Measurements from ENCODE around the gene MSI2. TPM values are rescaled to one million over a fixed set of nuclear protein-coding genes. Genes with fewer than 3 reads are reported as not detected.
A peak's percentile ranks its signal among the peaks of the same experiment; 100 is the strongest.

Gene MSI2
- total and polyA plus RNA-seq, 2 donors (not counting 1 experiment from before 2014, with no cell fraction given): 16.1 to 196 TPM

DNA sequence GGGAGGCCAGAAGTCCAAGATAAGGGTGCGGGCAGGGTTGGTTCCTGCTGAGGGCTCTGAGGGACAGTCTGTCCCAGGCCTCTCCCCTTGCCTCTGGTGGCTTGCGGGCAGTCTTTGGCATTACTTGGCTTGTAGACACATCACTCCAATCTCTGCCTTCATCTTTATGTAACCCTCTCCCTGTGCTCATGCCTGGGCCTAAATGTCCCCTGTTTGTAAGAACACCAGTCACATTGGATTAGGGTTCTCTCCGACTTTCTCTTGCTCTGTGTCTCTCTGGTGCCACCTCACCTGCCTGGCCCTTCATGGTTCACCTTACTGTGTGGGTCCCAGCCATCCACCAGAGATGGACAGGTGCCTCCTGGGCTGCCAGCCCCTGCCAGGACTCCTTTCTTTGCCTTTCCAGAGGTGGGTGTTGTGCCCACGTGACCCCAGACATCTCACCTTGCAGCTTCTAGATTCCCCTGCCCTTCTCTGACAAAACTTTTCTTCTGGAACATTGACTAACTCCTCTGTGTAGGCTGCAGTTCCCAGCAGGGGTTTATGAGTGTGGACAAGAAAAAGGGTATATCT lies 205.8 kb downstream of the MSI2 start:
- H3K4me3 ChIP-seq (ENCODE audit: control extremely low read depth in 1 of 5, extremely low read depth in 1 of 5, insufficient read depth in 1 of 5, low read depth in 2 of 5, low read length in 4 of 5): no peak overlapping the region
- no peak overlapping the region for H3K4me2 ChIP-seq (replicated peaks; ENCODE audit: low read depth, low read length, poor library complexity, severe bottlenecking)
- ATAC-seq (ENCODE audit: low read depth) (no peak), DNase-seq (no peak)
- H3K4me3 Mint-ChIP-seq: no peak overlapping the region
- WGBS (ENCODE audit: insufficient coverage): 88% methylated on average over 3 of the region's 4 CpGs
- H4K20me1 ChIP-seq (ENCODE audit: control insufficient read depth, insufficient read depth, low read length, poor library complexity, severe bottlenecking): peaks cover 40% of the 10 kb centered on the region
- H2AFZ ChIP-seq (ENCODE audit: insufficient read depth, low read depth, low read length, poor library complexity, severe bottlenecking): no peak overlapping the region
- H3K36me3 ChIP-seq (replicated peaks in 1 of 2; ENCODE audit: control extremely low read depth in 1 of 2, control insufficient read depth in 1 of 2, extremely low read depth in 1 of 2, insufficient read depth in 2 of 2, low read length in 1 of 2): no peaks in the 10 kb centered on the region
- POLR2A ChIA-PET: interaction anchor here (0.7 kb wide), 1 partner anchor 105 kb away, joined by 3 read pairs; no protein-coding TSS in a partner anchor
- H3K79me2 ChIP-seq (ENCODE audit: control insufficient read depth, insufficient read depth, low read length): peaks cover 67% of the 10 kb centered on the region
- H3K9me3 ChIP-seq (ENCODE audit: control extremely low read depth in 1 of 3, control insufficient read depth in 2 of 3, insufficient read depth in 1 of 3, low read length in 2 of 3): peaks cover 0 to 3% (median 0%) of the 10 kb centered on the region in 3 donors
- no peaks in the 10 kb centered on the region for H3K9me3 Mint-ChIP-seq (ENCODE audit: insufficient read depth)
- no peaks in the 10 kb centered on the region for H3K27me3 ChIP-seq (replicated peaks in 1 of 4; ENCODE audit: control extremely low read depth in 1 of 4, control insufficient read depth in 3 of 4, insufficient read depth in 4 of 4, low read length in 3 of 4)
- no peak overlapping the region for H3K9ac ChIP-seq (ENCODE audit: low read length)
- TF ChIP-seq EZH2 (IDR thresholded peaks at IDR 0.05; ENCODE audit: borderline replicate concordance, insufficient read depth, low read depth, low read length, poor library complexity, severe bottlenecking): no peak
- TF ChIP-seq, protein P1, sequence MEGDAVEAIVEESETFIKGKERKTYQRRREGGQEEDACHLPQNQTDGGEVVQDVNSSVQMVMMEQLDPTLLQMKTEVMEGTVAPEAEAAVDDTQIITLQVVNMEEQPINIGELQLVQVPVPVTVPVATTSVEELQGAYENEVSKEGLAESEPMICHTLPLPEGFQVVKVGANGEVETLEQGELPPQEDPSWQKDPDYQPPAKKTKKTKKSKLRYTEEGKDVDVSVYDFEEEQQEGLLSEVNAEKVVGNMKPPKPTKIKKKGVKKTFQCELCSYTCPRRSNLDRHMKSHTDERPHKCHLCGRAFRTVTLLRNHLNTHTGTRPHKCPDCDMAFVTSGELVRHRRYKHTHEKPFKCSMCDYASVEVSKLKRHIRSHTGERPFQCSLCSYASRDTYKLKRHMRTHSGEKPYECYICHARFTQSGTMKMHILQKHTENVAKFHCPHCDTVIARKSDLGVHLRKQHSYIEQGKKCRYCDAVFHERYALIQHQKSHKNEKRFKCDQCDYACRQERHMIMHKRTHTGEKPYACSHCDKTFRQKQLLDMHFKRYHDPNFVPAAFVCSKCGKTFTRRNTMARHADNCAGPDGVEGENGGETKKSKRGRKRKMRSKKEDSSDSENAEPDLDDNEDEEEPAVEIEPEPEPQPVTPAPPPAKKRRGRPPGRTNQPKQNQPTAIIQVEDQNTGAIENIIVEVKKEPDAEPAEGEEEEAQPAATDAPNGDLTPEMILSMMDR (IDR thresholded peaks at IDR 0.05): no peak
- intact Hi-C loops (cut with micrococcal nuclease): no loop called here
- H3K4me1 ChIP-seq (ENCODE audit: control insufficient read depth in 2 of 2, insufficient read depth in 2 of 2, low read length in 2 of 2): peaks cover 19 to 36% of the 10 kb centered on the region in 2 donors
- peaks cover 71% of the 10 kb centered on the region for H3K4me1 Mint-ChIP-seq
- CTCF ChIA-PET: interaction anchor here (1.2 kb wide), 1 partner anchor 10 kb away, joined by 3 read pairs; no protein-coding TSS in a partner anchor
- H3K27me3 Mint-ChIP-seq: no peaks in the 10 kb centered on the region
- H3K27ac Mint-ChIP-seq: no peak overlapping the region
- H3K27ac ChIP-seq (ENCODE audit: low read length in 2 of 2): no peak overlapping the region

DNA sequence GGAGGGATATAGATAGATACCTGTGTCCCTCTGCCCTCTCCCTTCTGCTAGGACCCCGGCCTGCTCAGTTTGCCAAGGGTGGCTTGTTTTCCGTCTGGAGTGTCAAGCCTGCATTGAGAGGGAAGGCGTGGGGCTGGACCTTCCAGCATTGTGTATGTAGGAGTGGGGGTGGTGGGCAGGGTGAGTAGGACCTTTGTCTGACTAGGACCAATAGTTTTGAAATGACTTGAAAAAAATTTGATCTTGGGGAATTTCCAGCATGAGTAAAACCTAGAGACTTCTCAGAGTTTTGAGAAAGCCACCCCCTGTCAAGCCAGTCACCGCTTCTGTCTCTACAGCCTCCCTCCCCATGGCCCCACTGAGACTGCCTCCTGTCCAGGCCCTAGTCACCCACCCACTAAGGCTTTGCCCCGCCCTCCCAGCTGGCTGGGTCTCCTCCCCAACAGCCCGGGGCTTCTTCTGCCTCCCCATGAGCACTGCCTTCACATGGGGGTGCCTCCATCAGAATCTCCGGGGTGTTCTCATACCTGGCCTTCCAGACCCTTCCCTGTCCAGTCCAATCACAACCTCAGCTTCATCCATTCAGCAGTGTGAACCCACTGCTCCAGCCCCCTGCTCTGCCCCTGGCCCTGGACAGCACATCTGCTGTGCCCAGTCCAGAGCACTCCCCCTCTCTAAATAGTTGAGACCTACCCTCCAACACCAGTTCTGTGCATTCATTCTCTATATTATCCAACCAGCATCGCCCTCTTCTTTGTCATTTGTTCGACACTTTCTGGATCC lies 207.0 kb downstream of the MSI2 start:
- H3K27ac ChIP-seq (ENCODE audit: low read length in 2 of 2): no peak overlapping the region
- H3K4me1 Mint-ChIP-seq: peaks cover 79% of the 10 kb centered on the region

More for the DNA sequence above, 207.0 kb downstream of the MSI2 start:
- H3K27me3 ChIP-seq (replicated peaks in 1 of 4; ENCODE audit: control extremely low read depth in 1 of 4, control insufficient read depth in 3 of 4, insufficient read depth in 4 of 4, low read length in 3 of 4): no peaks in the 10 kb centered on the region
- ATAC-seq (ENCODE audit: low read depth) (peak; percentile 75), DNase-seq (no peak)
- H3K4me2 ChIP-seq (replicated peaks; ENCODE audit: low read depth, low read length, poor library complexity, severe bottlenecking): no peak overlapping the region
- H3K4me3 ChIP-seq (ENCODE audit: control extremely low read depth in 1 of 5, extremely low read depth in 1 of 5, insufficient read depth in 1 of 5, low read depth in 2 of 5, low read length in 4 of 5): no peak overlapping the region
- H3K9ac ChIP-seq (ENCODE audit: low read length): no peak overlapping the region
- Mint-ChIP-seq H3K27ac (peak overlapping the region; percentile 50), H3K9me3 (ENCODE audit: insufficient read depth) (no peaks in the 10 kb centered on the region), H3K27me3 (no peaks in the 10 kb centered on the region), H3K4me3 (no peak overlapping the region)
- peaks cover 24 to 43% of the 10 kb centered on the region in 2 donors for H3K4me1 ChIP-seq (ENCODE audit: control insufficient read depth in 2 of 2, insufficient read depth in 2 of 2, low read length in 2 of 2)
- ChIA-PET CTCF (no interaction called here), POLR2A (no interaction called here)
- H3K9me3 ChIP-seq (ENCODE audit: control extremely low read depth in 1 of 3, control insufficient read depth in 2 of 3, insufficient read depth in 1 of 3, low read length in 2 of 3): peaks cover 0 to 3% (median 0%) of the 10 kb centered on the region in 3 donors
- intact Hi-C loops (cut with micrococcal nuclease): no loop called here
- H2AFZ ChIP-seq (ENCODE audit: insufficient read depth, low read depth, low read length, poor library complexity, severe bottlenecking): no peak overlapping the region
- TF ChIP-seq, protein P1 (IDR thresholded peaks at IDR 0.05): no peak
- TF ChIP-seq EZH2 (IDR thresholded peaks at IDR 0.05; ENCODE audit: borderline replicate concordance, insufficient read depth, low read depth, low read length, poor library complexity, severe bottlenecking): no peak
- H4K20me1 ChIP-seq (ENCODE audit: control insufficient read depth, insufficient read depth, low read length, poor library complexity, severe bottlenecking): peaks cover 40% of the 10 kb centered on the region
- H3K79me2 ChIP-seq (ENCODE audit: control insufficient read depth, insufficient read depth, low read length): peaks cover 73% of the 10 kb centered on the region
- H3K36me3 ChIP-seq (replicated peaks in 1 of 2; ENCODE audit: control extremely low read depth in 1 of 2, control insufficient read depth in 1 of 2, extremely low read depth in 1 of 2, insufficient read depth in 2 of 2, low read length in 1 of 2): no peaks in the 10 kb centered on the region
- WGBS (ENCODE audit: insufficient coverage): 54% methylated on average over 7 of the region's 9 CpGs

All from B cell (primary cell).